CD4-positive, alpha-beta T cell treated with Interleukin-4 for 4 hours (primary cell): ENCODE data around the gene RHPN2.

Experiments
- DNase-seq: peaks from one replicate; pipeline ENCODE4 v3.0.0-alpha.2; 2020

The RHPN2 gene

DNA sequence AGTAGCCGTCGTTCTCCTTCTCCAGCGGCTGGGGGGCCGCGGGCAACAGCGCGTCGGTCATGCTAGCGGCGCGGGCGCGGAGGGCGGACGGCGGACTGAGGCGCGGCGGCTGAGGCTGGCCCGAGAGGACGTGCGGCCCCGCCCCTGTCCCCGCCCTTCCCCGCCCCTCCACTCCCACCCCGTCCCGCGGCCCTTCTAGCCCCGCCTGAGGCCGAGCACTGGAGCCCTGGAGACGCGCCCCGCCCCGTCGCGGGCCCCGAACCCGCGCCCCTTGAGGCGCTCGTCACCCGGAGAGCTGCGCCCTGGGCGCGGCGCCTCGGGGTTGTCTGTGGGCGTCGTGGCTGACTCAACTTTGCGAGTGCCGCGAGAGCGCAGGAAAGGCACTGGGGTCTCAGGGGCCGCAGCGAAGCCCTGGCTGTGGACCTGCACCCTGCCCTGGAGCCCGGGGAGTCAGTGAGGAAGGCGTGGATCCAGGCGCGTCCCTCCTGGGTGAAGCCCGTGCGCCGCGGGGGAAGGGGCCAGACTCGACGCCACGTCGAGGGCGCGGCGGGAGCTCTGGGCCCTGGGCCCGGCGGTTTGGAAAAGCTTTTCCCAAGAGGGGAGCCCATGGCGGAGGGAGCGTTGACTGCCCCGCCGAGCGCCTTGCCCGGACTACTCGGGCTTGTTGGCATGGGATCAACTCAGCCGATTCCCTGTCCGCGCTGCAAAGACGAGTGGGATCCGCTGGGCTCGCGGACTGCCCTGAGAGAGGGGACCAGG, at the start of gene RHPN2:
RHPN2 (minus strand) TSS at position 97 of the 759 bp plus-strand sequence; CDS start at position 61, 36 bp downstream.
- peak; percentile 35 for DNase-seq

DNA sequence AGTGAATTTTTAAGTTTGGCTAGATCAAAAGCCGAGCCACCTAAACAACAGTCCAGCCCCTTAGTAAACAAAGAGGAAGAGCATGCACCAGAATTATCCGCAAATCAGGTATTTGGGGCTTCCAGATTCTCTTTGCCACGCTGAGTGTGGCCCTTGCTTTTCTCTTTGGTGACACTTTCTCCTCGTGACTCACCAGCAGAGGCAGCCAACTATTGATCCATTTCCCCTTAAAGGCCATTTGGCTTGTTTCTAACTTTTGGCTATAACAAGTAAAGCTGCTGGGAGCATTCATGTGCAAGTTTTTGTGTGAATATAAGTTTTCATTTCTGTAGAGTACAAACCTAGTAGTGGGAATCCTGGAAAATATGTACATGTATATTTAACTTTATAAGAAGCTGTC, 49.6 kb upstream of the RHPN2 start:
- DNase-seq = no peak

DNA sequence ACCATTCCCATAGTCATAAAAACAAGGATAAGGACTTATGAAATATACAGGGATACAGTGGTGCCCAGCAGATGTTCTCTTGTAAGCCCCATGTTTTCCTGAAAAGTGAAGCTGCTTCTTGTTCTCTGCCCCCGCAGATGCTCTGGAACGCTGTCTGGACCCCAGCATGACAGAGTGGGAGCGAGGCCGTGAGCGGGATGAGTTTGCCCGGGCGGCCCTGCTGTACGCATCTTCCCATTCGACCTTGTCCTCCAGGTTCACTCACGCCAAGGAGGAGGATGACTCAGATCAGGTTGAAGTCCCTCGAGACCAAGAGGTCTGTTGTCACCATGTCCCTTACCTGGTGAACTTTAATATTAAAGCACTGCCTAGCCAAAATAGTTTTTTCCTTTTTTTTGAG, 46.9 kb upstream of the RHPN2 start:
- no peak for DNase-seq

DNA sequence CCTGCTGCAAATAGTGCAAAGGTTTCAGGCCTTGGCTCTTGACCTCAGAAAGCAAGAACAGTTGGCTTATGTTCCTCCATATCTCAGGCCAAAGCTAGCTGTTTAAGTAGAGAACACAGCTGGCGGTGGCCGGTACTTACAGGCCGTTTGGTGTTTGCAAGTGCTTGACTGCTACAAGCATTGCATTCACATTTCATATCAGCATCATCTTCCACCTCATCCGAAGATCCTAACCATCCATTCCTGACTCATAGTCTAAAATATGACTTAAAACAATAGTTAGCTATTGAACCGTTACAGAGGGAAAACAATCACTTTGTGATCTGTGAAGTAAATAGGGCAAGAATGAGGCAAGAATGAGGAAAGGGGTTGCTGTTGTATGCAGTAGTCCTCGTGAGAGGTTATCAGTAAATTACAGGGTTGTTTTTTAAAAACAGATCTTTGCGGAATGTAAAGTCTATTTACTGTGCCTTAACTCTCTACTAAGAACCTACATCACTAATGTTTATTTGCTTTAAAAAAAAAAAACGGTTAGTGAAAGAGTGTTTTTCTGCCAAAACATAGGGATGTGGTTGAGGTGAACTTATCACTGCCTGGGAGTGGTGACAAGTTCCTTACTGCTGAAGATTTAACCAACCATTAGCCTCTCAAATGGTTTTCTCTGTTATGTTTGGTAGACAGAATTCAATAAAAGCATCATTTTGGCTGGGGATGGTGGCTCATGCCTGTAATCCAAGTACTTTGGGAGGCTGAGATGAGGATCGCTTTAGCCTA, 45.6 kb upstream of the RHPN2 start:
- DNase-seq = no peak

DNA sequence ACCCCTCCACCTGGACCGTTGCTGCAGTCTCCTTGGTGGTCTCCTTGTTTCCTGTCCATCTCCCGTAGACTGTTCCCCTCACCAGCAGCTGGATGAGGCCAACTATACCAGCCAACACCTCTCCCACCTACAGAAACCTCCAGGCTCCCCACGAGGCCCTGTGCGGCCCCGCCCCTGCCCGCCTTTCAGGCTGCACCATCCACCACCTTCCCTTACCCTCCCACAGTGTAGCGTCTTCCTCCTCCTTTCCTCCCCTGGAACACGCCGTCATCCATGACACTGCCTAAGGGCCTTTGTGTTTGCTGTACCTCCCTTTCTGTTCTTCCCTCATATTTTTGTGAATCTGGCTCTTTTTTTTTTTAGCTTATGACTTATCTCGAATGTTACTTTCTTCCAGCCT, 43.5 kb upstream of the RHPN2 start:
- no peak for DNase-seq

DNA sequence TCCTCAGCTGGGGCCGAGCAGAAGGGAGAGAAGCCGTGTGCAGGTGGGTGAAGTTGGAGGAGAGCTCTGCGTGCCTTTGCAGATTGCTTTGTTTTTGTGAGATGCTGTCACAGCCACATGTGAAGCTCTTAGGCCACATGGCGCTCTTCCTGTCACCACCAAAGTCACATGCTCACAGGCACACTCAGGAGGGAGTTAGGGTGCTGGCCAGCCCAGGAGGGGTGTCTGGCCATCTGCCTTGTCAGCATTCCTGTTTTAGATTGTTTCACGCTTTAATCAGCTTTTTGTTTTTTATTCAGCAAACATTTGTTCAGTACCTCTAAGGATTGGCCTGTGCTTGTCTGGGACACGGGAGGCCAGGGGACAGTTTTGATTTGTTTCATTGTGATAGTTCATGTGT, 38.2 kb upstream of the RHPN2 start:
- no peak for DNase-seq

DNA sequence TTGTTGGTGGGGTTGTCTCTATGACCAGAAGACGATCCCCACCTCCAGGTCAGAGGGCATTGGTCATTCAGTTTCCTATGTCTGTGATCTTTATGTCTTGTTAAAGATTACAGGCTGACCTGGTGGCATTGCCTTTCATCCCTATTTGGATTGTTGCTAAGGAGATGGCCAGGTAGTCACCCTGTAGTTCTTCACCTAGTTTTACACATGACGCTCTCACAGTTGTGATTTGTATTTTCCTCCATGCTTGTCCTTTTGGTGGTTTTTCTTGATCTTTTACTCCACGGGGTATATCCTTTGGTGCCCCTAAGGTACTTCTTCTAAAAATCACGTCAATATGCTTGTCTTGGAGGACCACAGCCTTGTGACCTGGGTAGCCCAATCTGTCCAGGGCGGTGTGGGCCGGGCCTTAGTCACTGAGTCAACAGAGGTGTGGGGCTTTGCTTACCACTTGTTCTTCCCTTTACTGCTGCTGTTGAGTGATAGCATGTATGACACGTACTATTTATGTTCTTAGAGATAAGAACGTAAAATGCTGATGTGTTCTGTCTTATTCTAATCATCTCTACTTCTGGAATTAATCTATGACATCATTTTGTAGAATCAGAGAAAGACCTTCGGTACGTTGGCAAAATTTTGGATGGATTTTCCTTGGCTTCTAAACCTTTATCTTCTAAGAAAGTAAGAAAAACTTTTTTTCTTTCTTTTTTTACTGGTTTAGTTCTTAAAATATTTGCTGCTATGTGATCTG, 36.4 kb upstream of the RHPN2 start:
- DNase-seq = no peak

DNA sequence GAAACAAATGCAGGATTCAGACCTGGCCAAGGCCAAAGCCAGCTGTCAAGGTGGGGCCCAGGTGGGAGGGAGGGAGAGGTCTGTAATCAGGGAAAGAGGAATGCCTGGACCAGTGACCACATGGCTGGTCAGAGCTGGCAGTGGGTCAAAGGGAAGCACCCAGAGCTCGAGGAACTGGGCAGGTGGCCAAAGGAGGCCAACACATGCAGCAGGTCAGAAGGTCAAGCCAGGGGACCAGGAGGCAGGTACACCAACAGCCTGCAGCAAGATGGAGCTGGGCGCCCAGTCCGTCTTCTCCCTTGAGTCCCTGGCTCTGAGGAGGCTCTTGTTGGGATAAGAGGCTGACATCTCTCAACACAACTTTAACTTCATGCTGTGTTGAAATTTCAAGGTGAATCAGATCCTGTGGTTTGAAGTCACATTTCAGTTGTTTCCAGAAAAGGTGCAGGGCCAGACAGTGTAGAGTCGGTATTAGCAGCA, 33.4 kb upstream of the RHPN2 start:
- no peak for DNase-seq

DNA sequence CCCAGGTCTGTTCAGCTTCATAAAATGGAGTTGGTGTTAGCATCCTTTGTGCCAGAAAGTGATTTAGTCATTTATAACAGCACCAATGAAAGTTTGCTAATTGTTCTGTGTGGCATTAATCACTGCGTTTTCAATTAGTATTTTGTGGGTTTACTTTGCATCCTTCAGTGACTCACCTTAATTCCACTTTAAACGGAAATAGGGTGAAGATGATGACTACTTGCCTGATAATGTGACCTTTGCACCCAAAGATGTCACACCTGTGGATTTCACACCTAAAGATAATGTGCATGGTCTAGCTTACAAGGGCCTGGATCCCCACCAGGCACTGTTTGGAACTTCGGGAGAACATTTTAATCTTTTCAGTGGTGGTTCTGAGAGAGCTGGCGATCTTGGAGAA, 31.3 kb upstream of the RHPN2 start:
- no peak for DNase-seq

DNA sequence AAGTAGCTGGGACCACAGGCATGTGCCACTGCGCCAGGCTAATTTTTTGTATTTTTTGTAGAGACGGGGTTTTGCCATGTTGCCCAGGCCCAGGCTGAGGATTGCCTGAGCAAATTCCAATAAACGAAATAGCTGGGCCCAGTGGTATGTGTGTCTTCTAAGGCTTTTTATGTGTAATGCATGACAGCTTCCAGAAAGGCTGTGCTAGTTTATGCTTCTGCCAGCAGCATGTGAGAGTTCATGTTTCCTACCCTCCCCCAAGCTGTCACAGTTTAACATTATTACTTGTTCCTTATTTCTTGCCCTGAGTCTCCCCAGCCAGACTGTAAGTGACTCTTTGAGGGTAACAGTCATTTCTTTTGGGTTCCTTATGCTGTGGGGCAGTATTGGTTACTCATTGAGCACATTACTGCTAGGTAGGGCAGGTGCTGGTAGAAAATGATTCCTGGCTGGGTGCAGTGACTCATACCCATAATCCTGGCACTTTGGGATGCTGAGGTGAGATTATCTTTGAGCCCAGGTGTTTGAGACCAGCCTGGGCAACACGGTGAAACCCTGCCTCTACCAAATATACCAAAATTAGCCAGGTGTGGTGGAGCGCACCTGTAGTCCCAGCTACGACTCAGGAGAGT, 29.9 kb upstream of the RHPN2 start:
- DNase-seq = no peak

DNA sequence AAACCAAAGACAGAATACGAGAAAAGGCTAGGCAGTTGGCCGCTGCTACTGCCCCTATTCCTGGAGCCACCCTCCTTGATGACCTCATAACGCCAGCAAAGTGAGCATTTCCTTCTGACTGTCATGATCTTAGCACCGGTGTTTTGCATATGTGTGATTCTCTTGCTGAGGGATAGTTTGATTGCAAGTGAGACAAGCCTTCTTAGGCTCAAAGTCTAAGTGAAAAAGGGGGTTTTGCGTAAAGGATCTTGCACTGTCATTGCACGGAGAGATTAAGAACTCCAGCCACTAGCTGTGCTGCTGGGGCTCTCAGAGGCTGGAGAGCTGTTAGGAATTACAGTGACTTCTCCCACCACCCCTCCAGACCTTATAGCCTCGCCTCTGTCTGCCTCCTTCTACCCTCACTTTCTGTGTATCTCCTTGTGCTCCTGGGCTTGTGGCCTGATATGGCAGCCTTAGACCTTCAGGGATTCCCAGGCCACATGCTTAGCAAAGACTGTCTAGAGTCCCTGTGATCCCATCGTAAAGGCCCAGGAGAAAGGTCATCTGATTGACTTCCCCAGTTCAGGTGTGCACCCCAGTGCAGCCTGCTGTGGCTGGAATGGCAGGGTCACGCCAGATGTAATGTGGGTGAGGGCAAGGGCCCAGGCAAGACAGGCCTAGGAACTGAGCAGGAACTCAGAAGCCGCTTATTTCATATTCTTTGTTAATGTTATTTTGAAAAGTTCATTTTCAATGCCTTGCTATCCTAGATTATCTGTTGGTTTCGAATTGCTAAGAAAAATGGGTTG, 28.9 kb upstream of the RHPN2 start:
- no peak for DNase-seq

DNA sequence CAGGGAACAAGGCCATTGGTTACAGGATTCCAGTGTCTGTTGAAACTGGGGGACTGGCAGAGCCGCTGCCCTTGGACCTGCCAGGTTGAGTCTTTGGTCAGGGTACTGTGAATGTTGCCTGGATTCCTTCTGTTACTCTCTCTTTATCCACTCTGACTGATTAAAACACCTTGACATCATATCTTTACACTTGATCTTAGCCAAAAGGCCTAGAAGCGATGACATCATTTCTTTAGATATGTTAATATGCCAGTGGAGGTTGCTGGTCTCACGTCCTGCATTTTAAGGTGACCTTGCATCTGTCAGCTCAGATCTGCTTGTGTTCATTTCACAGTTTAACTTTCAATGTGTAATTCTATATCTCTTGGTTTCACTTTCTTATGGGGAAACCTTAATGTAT, 25.5 kb upstream of the RHPN2 start:
- DNase-seq = no peak

DNA sequence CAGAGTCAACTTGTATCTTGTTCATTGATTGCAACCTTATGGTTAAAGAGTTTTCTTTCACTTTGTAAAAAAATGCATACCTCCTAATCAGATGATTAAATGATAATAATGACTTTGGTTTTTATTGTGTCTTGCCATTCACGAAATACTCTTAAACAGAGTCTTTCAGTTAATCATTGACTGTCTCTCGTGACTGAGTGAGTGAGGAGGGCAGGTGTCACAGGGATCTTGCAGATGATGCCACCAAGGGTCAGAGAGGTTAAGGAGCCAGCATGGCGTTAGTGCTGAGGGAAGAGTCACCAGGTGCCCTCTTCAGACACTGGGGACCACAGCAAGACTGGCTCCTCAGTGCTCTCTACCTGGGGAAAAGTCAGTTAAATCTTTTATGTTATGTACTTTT, 24.3 kb upstream of the RHPN2 start:
- DNase-seq = no peak

DNA sequence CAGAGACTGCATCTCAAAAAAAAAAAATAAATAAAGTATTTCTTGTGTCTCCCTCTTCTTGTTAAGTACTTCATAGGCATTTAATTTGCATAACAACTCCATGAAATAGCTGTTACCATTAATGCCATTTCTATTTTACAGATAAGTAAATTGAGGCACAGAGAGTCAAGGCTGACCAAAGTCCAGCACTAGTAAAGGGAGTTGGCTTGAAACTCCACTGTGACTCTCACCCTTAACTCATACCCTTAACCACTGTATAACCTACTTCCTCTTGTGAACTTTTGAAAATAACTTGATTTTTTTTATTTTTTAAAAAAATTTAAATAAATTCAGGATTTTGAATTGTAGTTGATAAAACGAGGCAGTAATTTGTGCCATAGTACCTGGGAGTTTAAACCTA, 22.3 kb upstream of the RHPN2 start:
- no peak for DNase-seq

DNA sequence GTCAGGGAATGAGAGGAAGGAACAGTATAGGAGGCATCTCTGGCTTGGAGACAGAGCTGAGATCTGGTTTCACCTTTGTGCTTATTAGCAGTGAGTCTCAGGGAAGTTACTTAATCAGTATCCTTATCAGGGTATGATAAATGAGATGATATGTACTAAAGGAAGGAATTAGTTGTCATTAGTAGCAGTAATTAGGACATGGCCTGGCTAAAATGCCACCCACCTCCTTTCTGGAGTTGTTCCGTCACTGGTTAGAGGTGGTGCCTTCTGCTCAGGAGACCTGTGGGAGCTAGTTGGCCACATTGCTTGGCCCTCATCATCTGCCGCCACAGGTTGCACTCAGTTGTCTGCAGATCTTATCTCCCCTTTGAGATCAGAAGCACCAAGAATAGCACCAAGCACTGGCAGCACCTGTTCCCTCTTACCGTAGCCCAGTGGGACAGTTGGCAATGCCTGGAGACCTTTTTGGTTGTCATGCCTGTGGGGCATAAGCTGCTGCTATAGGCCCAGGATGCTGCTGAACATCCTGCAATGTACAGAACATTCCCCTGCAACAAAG, 21.0 kb upstream of the RHPN2 start:
- no peak for DNase-seq

DNA sequence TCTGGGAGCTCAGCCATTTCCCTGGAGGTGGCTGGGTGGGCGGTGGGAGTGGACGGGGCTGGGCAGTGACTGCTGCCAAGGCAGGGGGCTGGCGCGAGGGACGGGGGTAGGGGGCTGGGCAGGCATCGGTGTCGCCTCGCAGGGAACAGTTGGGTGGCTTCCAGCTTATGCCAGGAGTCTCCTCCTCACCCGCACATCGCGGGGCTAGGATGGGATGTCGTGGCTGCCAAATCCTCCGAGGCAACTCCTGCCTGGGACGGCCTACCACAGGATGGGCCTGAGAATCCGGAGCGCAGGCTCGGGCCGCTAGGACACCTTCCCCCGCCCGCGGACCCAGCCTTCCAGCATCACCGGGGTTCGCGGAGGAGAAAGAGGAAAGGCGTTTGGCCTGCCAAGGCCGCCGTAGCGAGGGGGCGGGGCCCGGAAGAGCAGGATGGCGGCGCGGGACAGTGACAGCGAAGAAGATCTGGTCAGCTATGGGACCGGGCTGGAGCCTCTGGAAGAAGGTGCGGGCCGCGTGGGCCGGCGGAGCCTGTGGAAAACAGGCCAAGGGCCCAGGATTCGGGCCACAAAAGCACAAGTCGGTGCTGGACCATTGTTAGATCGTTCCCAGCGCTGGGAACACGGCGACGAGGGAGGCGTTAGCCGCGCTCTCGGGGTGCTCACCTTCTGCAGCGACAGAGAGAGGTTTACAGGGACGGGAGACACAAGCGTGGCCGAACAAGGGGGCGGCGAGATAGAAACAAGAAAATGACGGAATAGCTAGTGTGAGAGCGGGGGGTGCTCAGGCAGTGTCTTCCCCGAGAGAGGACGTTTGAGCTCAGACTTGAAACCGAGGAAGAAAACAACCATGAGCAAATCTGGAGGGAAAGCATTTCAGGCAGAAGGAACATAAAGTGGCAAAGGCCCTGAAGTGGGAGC, 16.3 kb upstream of the RHPN2 start, which contains the start of gene GPATCH1:
GPATCH1 (plus strand) TSS at position 421 of the 921 bp plus-strand sequence; CDS start at position 434, 13 bp downstream.
- DNase-seq = peak; percentile 85

DNA sequence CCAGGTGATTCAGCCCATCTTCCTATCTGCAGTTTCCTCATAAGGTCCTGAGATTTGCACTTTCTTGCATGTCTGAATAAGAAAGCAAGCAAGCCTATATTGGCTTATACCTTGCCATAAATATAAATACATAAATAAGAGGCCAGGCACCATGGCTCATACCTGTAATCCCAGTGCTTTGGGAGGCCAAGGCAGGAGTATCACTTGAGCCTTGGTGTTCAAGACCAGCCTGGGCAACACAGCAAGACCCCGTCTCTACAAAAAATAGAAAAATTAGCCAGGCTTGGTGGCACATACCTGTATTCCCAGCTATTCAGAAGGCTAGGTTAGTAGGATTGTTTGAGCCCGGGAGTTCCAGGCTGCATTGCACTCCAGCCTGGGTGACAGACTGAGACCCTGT, 10.8 kb upstream of the RHPN2 start:
- no peak for DNase-seq

DNA sequence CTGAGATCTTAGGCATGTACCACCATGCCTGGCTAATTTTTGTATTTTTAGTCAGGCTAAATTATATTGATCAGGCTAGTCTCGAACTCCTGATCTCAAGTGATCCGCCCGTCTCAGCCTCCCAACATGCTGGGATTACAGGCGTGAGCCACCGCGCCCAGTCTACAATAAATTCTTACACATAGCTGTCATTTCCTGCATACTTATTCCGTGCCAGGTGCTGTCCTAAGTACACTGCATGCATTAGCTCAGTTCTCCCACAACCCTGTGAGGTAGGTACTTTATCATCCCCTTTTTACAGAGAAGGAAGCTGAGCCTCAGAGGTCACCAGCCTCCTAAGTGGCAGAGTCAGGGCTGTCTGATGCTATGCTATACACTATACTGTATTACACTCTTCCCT, 7.2 kb upstream of the RHPN2 start:
- no peak for DNase-seq

DNA sequence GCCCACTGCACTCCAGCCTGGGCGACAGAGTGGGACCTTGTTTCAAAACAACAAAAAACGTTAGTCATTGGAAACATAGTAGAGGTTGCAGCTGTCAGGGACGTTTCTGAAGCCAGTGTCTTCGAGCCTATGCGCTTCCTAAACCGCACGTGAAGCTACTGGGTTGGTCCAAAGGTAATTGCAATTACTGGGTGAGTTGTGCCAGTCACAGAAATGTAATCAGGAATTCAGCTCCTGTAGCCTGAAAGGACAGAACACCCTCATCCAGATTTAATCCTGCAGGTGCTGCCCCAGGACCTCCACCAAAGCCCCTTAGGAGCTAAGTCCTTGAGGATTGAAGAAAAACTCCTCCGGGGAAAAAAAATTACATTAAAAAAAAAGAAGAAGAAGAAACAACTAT, 2.4 kb upstream of the RHPN2 start:
- no peak for DNase-seq

DNA sequence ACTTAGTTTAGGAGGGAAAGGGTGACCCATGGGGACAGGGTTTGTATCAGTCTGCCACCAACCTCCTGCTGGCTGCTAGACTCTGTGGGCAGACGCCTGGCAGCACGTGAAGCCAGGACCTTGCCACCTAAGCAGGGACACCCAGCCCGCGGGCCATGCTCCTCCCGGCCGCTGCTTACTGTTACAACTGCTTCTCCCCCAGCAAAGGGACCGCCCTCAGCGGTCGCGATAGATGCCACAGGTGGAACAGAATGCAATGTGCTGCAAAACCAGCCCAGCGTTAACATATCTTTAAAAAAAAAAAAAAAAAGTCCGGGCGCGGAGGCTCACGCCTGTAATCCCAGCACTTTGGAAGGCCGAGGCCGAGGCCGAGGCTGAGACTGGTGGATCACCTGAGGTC, 1.9 kb upstream of the RHPN2 start:
- no peak for DNase-seq

DNA sequence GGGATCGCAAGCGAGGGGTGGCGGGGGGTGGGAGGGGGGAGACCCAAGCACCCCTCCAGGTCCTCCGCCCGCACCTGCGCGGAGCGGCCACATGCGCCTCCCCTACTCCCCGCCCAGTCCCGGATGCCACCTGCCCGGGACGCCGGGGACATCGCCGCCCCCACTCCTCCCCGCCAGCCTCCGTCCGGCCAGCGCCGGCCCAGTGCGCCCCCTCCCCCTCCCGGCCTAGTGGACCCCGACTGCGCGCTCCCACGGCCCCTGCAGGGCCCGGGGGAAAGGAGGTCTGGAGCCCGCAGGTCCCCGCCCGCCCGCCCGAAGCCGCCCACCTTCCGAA, 263 bp downstream of the RHPN2 start:
- no peak for DNase-seq
